ENCODE data around the gene CLDN22. TPM values are rescaled to one million over a fixed set of nuclear protein-coding genes. Genes with fewer than 3 reads are reported as not detected.

Gene CLDN22
- total RNA-seq, 1 donor from 2014 or later: not detected

GRCh38 chr4:183304067-183304466 lies 16.0 kb downstream of the CLDN22 start:
- TF ChIP-seq CTCF (IDR thresholded peaks at IDR 0.05; ENCODE audit: unreplicated experiment): no peak
- H3K4me3 Mint-ChIP-seq: no peak overlapping the region
- no peaks in the 10 kb centered on the region for H3K4me1 Mint-ChIP-seq
- no peak for DNase-seq (ENCODE audit: low spot score in 2 of 2, unreplicated experiment in 2 of 2)
- H3K36me3 Mint-ChIP-seq: peaks cover 40% of the 10 kb centered on the region
- H3K27me3 Mint-ChIP-seq (ENCODE audit: low read depth): no peaks in the 10 kb centered on the region
- no peak overlapping the region for H3K27ac Mint-ChIP-seq
- H3K9me3 Mint-ChIP-seq: peaks cover 11% of the 10 kb centered on the region

- H3K4me1 Mint-ChIP-seq: no peaks in the 10 kb centered on the region
- H3K36me3 Mint-ChIP-seq: peaks cover 40% of the 10 kb centered on the region
- H3K9me3 Mint-ChIP-seq: peaks cover 7% of the 10 kb centered on the region
- no peak overlapping the region for H3K4me3 Mint-ChIP-seq
- no peaks in the 10 kb centered on the region for H3K27me3 Mint-ChIP-seq (ENCODE audit: low read depth)
- DNase-seq (ENCODE audit: low spot score in 2 of 2, unreplicated experiment in 2 of 2): no peak
- no peak for TF ChIP-seq CTCF (IDR thresholded peaks at IDR 0.05; ENCODE audit: unreplicated experiment)
- H3K27ac Mint-ChIP-seq: no peak overlapping the region
Observed at GRCh38 chr4:183303301-183303700, 16.8 kb downstream of the CLDN22 start.

GRCh38 chr4:183300655-183301054 lies 19.4 kb downstream of the CLDN22 start:
- DNase-seq (ENCODE audit: low spot score in 2 of 2, unreplicated experiment in 2 of 2): no peak
- H3K4me1 Mint-ChIP-seq: peaks cover 6% of the 10 kb centered on the region
- H3K27ac Mint-ChIP-seq: no peak overlapping the region
- no peak overlapping the region for H3K4me3 Mint-ChIP-seq
- peaks cover 7% of the 10 kb centered on the region for H3K9me3 Mint-ChIP-seq
- H3K36me3 Mint-ChIP-seq: peaks cover 45% of the 10 kb centered on the region
- no peaks in the 10 kb centered on the region for H3K27me3 Mint-ChIP-seq (ENCODE audit: low read depth)
- no peak for TF ChIP-seq CTCF (IDR thresholded peaks at IDR 0.05; ENCODE audit: unreplicated experiment)

GRCh38 chr4:183300070-183300469 lies 20.0 kb downstream of the CLDN22 start:
- DNase-seq (ENCODE audit: low spot score in 2 of 2, unreplicated experiment in 2 of 2): no peak
- peaks cover 7% of the 10 kb centered on the region for H3K9me3 Mint-ChIP-seq
- no peak overlapping the region for H3K27ac Mint-ChIP-seq
- no peak overlapping the region for H3K4me3 Mint-ChIP-seq
- no peak for TF ChIP-seq CTCF (IDR thresholded peaks at IDR 0.05; ENCODE audit: unreplicated experiment)
- peaks cover 11% of the 10 kb centered on the region for H3K4me1 Mint-ChIP-seq
- H3K27me3 Mint-ChIP-seq (ENCODE audit: low read depth): no peaks in the 10 kb centered on the region
- H3K36me3 Mint-ChIP-seq: peaks cover 41% of the 10 kb centered on the region

- H3K27me3 Mint-ChIP-seq (ENCODE audit: low read depth): no peaks in the 10 kb centered on the region
- peaks cover 7% of the 10 kb centered on the region for H3K9me3 Mint-ChIP-seq
- peaks cover 39% of the 10 kb centered on the region for H3K36me3 Mint-ChIP-seq
- no peak for DNase-seq (ENCODE audit: low spot score in 2 of 2, unreplicated experiment in 2 of 2)
- peaks cover 12% of the 10 kb centered on the region for H3K4me1 Mint-ChIP-seq
- no peak for TF ChIP-seq CTCF (IDR thresholded peaks at IDR 0.05; ENCODE audit: unreplicated experiment)
- no peak overlapping the region for H3K4me3 Mint-ChIP-seq
- no peak overlapping the region for H3K27ac Mint-ChIP-seq
Observed at GRCh38 chr4:183299464-183299863, 20.6 kb downstream of the CLDN22 start.

- Mint-ChIP-seq H3K4me1 (peaks cover 12% of the 10 kb centered on the region), H3K9me3 (no peaks in the 10 kb centered on the region), H3K27me3 (ENCODE audit: low read depth) (no peaks in the 10 kb centered on the region), H3K4me3 (no peak overlapping the region), H3K27ac (no peak overlapping the region), H3K36me3 (peaks cover 34% of the 10 kb centered on the region)
- DNase-seq (ENCODE audit: low spot score in 2 of 2, unreplicated experiment in 2 of 2): no peak
- TF ChIP-seq CTCF (IDR thresholded peaks at IDR 0.05; ENCODE audit: unreplicated experiment): no peak
Observed at GRCh38 chr4:183297675-183298074, 22.4 kb downstream of the CLDN22 start.

All from mesothelial cell of epicardium (in vitro differentiated cells).